NCI-H82 treated with DMSO at 0.1 percent for 48 hours (cell line): ENCODE data around the gene ALDH3B1.

Experiments used
- DNase-seq: peaks from one replicate; lab custom pipeline; 2025; ENCODE audit not compliant: unreplicated experiment; lab: John Stamatoyannopoulos, UW

The ALDH3B1 gene

DNA sequence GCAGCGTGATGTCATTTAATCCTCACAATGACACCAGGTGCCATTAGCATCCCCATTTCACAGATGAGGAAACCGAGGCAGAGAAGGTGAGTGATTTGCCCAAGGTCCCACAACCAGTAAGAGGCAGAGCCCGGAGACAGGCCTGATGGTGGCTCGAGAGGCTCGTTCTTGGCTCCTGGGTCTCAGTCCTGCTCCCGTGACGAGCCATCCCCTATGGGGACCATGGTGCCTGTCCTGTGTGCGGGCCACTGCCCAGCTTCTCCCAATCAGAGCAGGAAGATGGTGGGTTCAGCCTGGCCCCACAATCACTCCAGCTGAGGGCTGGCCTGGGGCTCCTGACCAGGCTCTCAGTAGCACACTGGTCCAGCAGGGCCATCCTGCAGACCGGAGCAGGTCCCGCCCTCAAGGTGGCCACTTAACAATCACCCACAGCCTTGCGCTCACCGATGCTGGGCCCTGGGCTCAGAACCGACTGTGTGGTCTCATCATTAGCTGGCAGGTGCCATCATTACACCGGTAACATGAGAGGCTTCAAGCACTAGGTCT is 3.6 kb downstream of the ALDH3B1 start:
- DNase-seq: no peak

GRCh38 chr11:68014157-68014946 is 4.2 kb downstream of the ALDH3B1 start:
- DNase-seq: no peak

DNA sequence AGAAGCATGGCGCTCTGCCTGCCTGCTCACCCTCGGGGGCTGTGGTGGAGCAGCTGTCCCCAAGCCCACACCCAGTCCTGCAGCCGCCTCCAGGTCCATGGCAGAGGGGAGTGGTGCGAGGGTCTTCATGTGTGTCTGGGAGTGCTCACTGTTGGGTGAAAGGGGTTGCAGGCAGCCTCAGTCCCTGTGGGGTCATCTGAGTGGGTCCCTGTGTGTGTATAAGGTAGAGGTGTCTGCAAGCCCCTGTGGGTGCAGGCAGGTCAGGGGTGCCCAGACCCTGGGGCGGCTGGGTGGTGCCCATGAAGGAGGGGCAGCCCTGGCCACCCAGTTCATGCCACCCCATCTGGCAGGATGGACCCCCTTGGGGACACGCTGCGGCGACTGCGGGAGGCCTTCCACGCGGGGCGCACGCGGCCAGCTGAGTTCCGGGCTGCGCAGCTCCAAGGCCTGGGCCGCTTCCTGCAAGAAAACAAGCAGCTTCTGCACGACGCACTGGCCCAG is 4.9 kb downstream of the ALDH3B1 start:
- no peak for DNase-seq

DNA sequence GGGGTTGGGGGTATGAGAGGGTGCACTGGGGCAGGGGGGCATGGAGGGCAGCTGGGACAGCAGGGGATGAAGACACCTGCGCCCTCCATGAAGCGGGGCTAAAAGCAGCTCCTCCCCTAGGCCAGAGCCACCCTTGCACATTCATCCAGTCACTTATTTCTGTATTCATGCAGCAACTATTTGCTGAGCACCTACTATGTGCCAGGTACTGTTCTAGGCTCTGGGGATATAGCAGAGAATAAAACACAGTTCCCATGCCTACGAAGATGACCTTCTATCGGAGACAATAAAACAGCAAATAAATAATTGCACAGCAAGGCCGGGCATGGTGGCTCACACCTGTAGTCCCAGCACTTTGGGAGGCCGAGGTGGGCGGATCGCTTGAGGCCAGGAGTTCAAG is 5.3 kb downstream of the ALDH3B1 start:
- no peak for DNase-seq

GRCh38 chr11:68016161-68016903 is 6.2 kb downstream of the ALDH3B1 start:
- no peak for DNase-seq

DNA sequence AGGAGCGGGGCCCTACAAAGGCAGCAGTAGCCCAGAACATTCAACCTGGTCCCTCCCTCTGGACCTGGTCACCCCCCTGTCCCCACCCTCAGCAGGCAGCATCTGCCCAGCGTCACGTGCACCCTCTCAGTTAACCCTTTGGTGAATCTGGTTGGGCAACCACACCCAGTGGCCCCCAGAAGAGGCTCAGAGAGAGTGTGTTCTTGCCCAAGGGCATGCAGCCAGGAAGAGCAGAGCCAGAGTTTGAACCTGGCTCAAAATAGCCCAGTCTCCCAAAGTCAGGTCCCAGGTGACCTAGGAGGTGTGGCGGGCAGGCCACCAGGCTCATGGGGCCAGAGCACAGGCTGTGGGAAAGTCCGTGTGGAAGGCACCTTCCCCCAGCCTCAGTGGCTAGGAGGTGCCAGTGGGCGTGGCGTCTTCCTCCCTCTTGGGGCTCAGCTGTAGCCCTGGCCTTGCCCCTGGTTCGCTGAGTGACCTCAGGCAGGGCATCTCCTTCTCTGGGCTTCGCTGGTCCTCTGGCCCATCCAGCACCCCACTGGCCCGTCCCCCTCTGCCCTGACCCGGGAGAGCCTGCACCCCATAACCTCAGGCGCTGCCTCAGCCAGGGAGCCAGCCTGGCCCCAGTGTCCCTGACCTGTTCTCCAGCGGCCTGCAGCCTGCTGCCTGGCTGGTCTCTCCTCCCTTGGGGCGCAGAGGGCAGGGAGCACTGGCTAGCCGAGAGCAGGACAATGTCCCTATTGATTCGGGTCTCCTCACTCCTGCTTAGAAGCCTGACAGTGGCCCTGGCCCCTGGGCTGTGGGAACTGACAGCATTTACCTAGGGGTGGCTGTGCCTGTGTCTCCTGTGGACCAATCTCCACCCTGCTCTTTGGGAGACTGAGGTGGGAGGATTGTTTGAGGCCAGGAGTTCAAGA is 7.0 kb downstream of the ALDH3B1 start:
- no peak for DNase-seq

DNA sequence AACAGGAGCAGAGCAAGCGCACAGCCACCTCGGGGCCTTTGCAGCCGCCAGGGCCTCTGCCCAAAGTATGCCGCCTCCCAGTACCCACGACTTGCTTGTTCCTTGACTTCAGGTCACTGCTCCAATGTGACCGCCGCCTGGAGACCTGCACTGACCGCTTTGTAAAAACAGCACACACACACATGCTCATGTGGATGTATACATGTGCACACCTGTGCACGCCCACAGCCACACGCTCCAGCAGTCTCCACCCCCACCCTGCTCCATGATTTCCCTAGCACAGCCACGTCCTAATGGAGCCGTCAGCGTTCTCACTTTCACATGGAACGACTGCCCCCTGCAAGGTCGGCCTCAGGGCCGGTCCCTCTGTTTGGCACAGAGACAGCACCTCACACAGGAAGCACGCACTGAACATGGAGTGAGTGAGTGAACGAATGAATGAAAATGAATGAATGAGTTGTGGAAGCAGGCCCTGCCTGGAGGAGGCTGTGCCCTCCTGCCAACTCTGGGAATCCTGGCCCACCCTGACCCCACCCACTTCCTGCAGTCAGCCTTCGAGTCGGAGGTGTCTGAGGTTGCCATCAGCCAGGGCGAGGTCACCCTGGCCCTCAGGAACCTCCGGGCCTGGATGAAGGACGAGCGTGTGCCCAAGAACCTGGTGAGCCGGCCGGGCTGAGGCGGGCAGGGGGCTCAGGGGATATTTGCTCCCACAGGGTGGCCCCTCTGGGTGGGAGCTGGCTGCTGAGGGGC is 8.0 kb downstream of the ALDH3B1 start:
- no peak for DNase-seq

DNA sequence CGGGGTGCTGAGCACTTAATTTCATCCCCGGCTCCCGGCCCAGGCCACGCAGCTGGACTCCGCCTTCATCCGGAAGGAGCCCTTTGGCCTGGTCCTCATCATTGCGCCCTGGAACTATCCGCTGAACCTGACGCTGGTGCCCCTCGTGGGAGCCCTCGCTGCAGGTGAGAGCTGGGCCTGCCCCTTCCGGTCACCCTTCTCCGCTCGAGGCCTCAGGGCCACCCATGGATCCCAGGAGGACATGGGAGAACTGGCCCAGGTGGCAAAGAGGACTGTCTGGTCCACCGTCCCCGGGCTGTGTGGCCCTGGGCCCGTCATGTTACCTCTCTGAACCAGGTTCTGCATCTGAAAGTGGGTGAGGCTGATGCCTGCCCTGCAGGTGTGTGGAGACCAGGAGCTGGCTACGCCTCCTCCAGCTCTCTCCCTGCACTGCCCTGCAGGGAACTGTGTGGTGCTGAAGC is 8.6 kb downstream of the ALDH3B1 start:
- DNase-seq: no peak

GRCh38 chr11:68019486-68019885 is 9.4 kb downstream of the ALDH3B1 start:
- no peak for DNase-seq

GRCh38 chr11:68020575-68020974 is 10.4 kb downstream of the ALDH3B1 start:
- no peak for DNase-seq

DNA sequence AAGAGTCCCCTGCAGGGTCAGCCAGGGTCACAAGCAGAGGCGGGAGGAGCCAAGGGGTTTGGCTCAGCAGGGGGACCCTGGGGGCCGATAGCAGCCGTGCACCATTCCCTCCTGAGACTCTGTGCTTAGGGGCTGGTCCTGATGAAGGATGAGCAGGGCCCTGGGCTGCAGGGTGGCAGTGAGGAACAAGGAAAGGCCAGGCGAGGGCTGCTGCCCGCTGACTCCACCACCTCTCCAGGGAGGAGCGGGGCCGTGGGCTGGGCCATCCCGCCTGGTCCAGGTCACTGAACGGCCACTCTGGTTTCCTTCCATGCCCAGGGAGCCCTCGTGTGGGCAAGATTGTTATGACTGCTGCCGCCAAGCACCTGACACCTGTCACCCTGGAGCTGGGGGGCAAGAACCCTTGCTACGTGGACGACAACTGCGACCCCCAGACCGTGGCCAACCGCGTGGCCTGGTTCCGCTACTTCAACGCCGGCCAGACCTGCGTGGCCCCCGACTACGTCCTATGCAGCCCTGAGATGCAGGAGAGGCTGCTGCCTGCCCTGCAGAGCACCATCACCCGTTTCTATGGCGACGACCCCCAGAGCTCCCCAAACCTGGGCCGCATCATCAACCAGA is 11.2 kb downstream of the ALDH3B1 start:
- no peak for DNase-seq

- no peak for DNase-seq
These were observed 12.4 kb downstream of the ALDH3B1 start for GRCh38 chr11:68022531-68022930.

DNA sequence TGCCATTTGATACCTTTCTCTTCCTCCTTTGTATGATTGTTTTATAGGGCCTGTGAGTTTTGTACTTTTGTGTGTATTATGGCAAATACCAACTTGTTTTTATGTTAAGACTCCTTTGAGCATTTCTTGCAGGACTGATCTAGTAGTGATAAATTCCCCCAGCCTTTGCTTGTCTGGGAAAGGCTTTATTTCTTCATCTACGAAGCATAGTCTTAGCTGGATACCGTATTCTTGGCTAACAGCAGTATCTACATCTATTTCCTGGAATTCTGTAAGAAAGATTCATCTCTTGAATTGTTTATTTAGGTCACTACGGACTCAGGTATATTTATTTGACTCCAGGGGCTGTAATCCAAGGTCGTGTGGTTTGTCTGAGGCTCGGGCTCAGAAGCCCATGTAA is 14.4 kb downstream of the ALDH3B1 start:
- DNase-seq: no peak

DNA sequence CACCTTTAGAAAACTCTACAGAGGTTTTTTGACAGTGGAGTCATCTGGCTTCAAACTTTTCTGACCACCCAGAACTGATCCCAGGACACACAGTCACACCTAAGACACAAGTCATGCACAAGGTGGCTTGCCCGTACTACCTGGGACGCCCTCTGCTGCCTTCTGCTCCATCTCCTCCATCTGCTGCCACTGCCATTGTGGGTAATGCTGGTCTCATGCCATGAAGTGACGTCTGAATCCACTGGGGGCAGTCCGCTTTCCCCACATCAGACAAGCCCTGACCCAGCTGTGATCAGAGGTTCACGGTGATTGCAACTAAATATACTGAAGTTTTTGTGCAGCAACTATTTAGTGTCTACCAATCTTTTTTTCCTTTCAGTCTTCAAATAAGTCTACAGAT is 14.9 kb downstream of the ALDH3B1 start:
- no peak for DNase-seq

- no peak for DNase-seq
These were observed 16.4 kb downstream of the ALDH3B1 start for GRCh38 chr11:68026391-68027105.

DNA sequence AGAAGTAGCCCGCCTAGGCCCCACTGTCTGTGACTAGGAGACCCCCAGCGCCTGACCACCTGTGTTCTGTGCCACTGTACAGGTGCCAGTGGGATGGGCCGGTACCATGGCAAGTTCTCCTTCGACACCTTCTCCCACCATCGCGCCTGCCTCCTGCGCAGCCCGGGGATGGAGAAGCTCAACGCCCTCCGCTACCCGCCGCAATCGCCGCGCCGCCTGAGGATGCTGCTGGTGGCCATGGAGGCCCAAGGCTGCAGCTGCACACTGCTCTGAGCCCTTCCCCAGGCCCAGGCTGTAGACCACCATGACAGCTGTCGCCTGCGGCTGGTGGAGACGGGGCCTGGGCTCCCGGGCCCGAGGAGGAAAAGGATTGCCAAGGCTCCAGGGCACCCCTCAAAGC is 17.5 kb downstream of the ALDH3B1 start:
- DNase-seq: no peak

DNA sequence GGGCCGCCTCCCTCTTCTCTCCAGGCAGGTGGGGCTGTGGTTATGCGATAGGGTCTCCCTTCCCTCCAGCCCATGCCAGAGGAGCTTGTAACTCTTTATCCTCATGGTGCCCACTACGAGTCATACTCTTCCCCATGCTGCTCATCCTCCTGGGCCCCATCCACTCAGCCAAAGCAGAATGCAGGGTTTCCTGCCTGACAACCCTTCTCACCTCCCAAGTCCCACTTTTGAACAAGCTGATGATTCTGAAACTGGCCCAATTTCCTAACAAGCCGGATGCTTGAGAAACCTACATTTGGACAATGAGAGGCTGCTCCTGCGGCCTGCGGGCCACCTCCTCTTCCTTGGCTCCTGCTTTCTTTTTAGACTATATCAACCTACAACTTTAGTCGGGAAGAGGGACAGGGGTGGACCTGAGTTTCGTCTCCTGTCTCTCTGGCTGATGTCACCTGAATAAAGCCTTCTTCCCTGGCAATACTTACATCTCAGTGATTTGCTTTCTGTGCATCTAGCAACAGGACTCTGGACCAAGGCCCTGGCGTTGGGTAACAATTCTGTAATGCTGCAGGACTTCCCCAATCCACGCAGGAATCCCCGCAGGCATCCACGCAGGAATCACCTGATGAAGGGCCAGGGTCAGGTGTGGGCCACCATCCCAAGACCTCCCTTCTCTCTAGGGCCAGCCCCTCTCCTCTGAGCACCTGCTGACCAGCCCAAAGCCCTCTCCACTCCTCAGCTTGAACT is 18.8 kb downstream of the ALDH3B1 start:
- no peak for DNase-seq
